Vagina (tissue), 2 donors: ENCODE measurements around the gene ATOH1. TPM values are rescaled to one million over a fixed set of nuclear protein-coding genes. Genes with fewer than 3 reads are reported as not detected.

Experiments
- DNase-seq, 2 donors: peaks; one replicate each; pipeline ENCODE4 v3.0.0-alpha.2; 2017; ENCODE audit errors: extremely low spot score in 2 of 2
- H3K27ac ChIP-seq: fragments of 200-600 bp; sonication (generic); one replicate; pipeline ENCODE4 v1.5.1; 2019
- H3K27me3 ChIP-seq: fragments of 200-600 bp; sonication (generic); one replicate; pipeline ENCODE4 v1.5.1; 2019
- H3K36me3 ChIP-seq, 2 donors: fragments of 200-600 bp; sonication (generic); one replicate each; pipeline ENCODE4 v1.5.1; 2017 to 2019
- H3K4me1 ChIP-seq: fragments of 200-600 bp; sonication (generic); one replicate; pipeline ENCODE4 v1.5.1; 2019
- H3K4me3 ChIP-seq, 2 donors: fragments of 200-600 bp; sonication (generic); 1 replicate in 1 of 2; 2 replicates in 1 of 2; pipeline ENCODE4 v1.5.1; 2016 to 2019
- H3K9me3 ChIP-seq: fragments of 200-600 bp; sonication (generic); one replicate; pipeline ENCODE4 v1.5.1; 2019
- CTCF ChIP-seq, 3 experiments: fragments of 450-650 bp in 2 of 3; fragments of 200-600 bp in 1 of 3; sonication (generic) in 1 of 3; IDR thresholded peaks; one replicate each; pipeline ENCODE4 v1.5.1; 2017 to 2019; ENCODE audit warnings: antibody characterized with exemption in 3 of 3, mild to moderate bottlenecking in 2 of 3, moderate library complexity in 2 of 3
- POLR2A ChIP-seq, 2 donors: fragments of 450-650 bp; IDR thresholded peaks; one replicate each; pipeline ENCODE4 v1.6.1; 2017; ENCODE audit warnings: antibody characterized with exemption in 2 of 2, mild to moderate bottlenecking in 2 of 2, moderate library complexity in 2 of 2
- POLR2AphosphoS5 ChIP-seq, 2 donors: sonication (generic); formaldehyde crosslinking; IDR thresholded peaks; one replicate each; pipeline ENCODE4 v1.9.0; 2017; ENCODE audit warnings: antibody characterized with exemption in 2 of 2, mild to moderate bottlenecking in 2 of 2, low read depth in 1 of 2; ENCODE audit not compliant: insufficient read depth in 1 of 2
- intact Hi-C: fragments of 100-400 bp; cut with DNase I; formaldehyde crosslinking; loops from one replicate; pipeline ENCODE4 v1.15.1; 2023
- total RNA-seq: library from RNA; depleted of rRNA; stranded (reverse); fragments of >200 nt; gene quantifications from one replicate; pipeline ENCODE4 v1.2.3, GENCODE V29; 2016

The ATOH1 gene
- total RNA-seq, 1 donor from 2014 or later = not detected

- DNase-seq = no peak
- Histone ChIP-seq H3K4me1 (no peaks in the 10 kb centered on the region), H3K27me3 (peaks cover 5% of the 10 kb centered on the region), H3K9me3 (no peaks in the 10 kb centered on the region), H3K4me3 (no peak overlapping the region), H3K36me3 (no peaks in the 10 kb centered on the region), H3K27ac (no peak overlapping the region)
- intact Hi-C loops = no loop called here
- TF ChIP-seq POLR2A (IDR thresholded peaks at IDR 0.05) = no peak
- TF ChIP-seq CTCF (IDR thresholded peaks at IDR 0.05) = no peak
Measured at GRCh38 chr4:93835929-93836328, 7.4 kb downstream of the ATOH1 start.

DNA sequence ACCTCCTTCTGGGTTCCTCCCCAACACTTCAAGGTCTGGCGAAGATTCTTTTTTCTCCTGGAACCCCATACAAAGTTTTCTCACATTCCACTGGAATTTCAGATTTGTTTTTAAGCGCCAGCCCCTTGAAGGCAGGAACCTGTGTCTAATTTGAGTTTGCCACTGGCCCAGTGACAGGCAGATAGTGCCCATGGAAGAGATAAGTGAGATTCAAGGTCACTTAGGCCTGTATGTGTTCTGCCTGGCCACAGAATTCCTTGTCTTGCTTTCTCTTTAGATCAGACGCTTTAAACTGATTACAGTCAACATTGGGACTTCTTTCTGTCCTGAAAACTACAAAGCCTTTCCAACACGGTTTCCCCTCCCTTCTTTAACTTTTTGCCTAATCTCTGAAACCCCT lies 11.2 kb downstream of the ATOH1 start:
- H3K27ac ChIP-seq = no peak overlapping the region
- no peak for DNase-seq
- H3K36me3 ChIP-seq = no peaks in the 10 kb centered on the region
- no peaks in the 10 kb centered on the region for H3K9me3 ChIP-seq
- TF ChIP-seq POLR2A (IDR thresholded peaks at IDR 0.05) (no peak), POLR2AphosphoS5 (IDR thresholded peaks at IDR 0.05; ENCODE audit: insufficient read depth in 1 of 2, low read depth in 1 of 2) (no peak), CTCF (IDR thresholded peaks at IDR 0.05) (no peak)
- no peaks in the 10 kb centered on the region for H3K4me1 ChIP-seq
- no peaks in the 10 kb centered on the region for H3K27me3 ChIP-seq
- no peak overlapping the region for H3K4me3 ChIP-seq
- intact Hi-C loops = no loop called here

DNA sequence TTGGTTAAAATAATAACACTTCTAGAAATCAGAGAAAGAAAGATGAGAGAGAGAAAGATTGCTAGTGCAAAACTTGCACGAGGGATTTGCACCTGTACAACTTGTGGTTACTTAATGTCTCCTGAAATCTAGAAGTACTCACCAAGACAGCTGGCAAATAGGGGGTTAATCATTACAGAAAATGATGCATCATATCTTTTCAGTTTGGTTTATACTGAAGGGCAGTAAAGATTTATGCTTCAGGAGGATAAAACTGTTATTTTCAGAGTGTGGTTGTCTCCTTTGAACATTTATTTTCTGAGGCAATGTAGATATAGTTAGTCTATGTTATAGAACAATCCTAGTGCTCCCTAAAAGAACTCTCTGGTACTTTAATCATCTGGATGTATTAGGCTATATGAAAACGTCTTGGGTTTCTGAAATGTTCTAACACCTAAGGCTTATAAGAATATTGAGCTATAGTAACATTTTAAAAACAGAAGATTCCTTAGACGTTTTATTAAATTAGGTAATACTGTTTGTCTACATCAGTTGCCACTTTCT lies 13.3 kb downstream of the ATOH1 start:
- H3K27me3 ChIP-seq = no peaks in the 10 kb centered on the region
- H3K36me3 ChIP-seq = no peaks in the 10 kb centered on the region
- H3K9me3 ChIP-seq = no peaks in the 10 kb centered on the region
- intact Hi-C loops = no loop called here
- H3K4me1 ChIP-seq = no peaks in the 10 kb centered on the region
- H3K27ac ChIP-seq = no peak overlapping the region
- DNase-seq = no peak
- no peak for TF ChIP-seq CTCF (IDR thresholded peaks at IDR 0.05)
- no peak for TF ChIP-seq POLR2A (IDR thresholded peaks at IDR 0.05)
- no peak for TF ChIP-seq POLR2AphosphoS5 (IDR thresholded peaks at IDR 0.05; ENCODE audit: insufficient read depth in 1 of 2, low read depth in 1 of 2)
- H3K4me3 ChIP-seq = no peak overlapping the region

DNA sequence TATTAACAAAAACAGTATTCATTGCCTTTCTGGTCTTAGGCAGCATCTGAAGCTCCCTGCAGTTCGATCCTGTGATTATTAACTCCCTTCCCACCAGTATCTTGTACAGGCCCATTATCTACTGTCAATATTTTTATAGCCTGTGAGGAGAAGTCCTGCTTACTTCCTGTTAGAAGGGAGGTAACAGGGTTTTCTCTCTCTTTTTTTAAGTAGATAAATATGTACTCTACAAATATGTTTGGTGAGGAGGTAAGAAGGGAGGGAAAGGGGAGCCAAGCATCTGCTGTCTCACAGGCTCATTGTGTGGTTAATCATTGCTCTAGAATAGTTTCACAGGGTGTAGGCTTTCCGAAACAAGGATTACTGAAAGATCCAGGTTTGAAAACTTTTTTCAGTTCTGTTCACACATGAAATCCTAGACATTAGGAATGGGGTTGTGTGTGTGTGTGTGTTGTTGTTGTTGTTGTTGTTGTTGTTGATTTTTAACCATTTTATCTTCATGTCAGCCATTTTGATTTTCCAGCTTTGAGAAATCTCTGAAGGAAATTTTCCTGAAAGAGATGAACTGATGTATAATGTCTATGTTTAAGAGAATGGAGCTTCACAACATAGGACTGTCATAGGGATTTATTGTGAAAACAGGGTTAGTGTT lies 14.2 kb downstream of the ATOH1 start:
- TF ChIP-seq POLR2AphosphoS5 (IDR thresholded peaks at IDR 0.05; ENCODE audit: insufficient read depth in 1 of 2, low read depth in 1 of 2) = no peak
- TF ChIP-seq CTCF (IDR thresholded peaks at IDR 0.05) = no peak
- TF ChIP-seq POLR2A (IDR thresholded peaks at IDR 0.05) = no peak
- Histone ChIP-seq H3K4me1 (no peaks in the 10 kb centered on the region), H3K4me3 (no peak overlapping the region), H3K9me3 (no peaks in the 10 kb centered on the region), H3K36me3 (no peaks in the 10 kb centered on the region), H3K27me3 (no peaks in the 10 kb centered on the region), H3K27ac (no peak overlapping the region)
- DNase-seq = no peak
- intact Hi-C loops = no loop called here

GRCh38 chr4:93843772-93844171 lies 15.2 kb downstream of the ATOH1 start:
- no peaks in the 10 kb centered on the region for H3K4me1 ChIP-seq
- H3K36me3 ChIP-seq = no peaks in the 10 kb centered on the region
- DNase-seq = no peak
- H3K4me3 ChIP-seq = no peak overlapping the region
- no peak overlapping the region for H3K27ac ChIP-seq
- no peak for TF ChIP-seq POLR2A (IDR thresholded peaks at IDR 0.05)
- TF ChIP-seq POLR2AphosphoS5 (IDR thresholded peaks at IDR 0.05; ENCODE audit: insufficient read depth in 1 of 2, low read depth in 1 of 2) = no peak
- TF ChIP-seq CTCF (IDR thresholded peaks at IDR 0.05) = no peak
- no peaks in the 10 kb centered on the region for H3K27me3 ChIP-seq
- intact Hi-C loops = no loop called here
- no peaks in the 10 kb centered on the region for H3K9me3 ChIP-seq
